ENCODE measurements around the gene GIT1. TPM values are rescaled to one million over a fixed set of nuclear protein-coding genes. Genes with fewer than 3 reads are reported as not detected.

The GIT1 gene
- total and polyA plus RNA-seq, 3 donors from 2014 or later: 156 to 220 (median 169) TPM

- Histone ChIP-seq H3K4me3 (no peak overlapping the region), H3K27ac (no peak overlapping the region), H3K9me3 (no peaks in the 10 kb centered on the region), H3K27me3 (no peaks in the 10 kb centered on the region), H3K36me3 (ENCODE audit: low read depth, missing control alignments) (no peaks in the 10 kb centered on the region), H3K4me1 (peaks cover 6% of the 10 kb centered on the region)
- DNase-seq: no peak
- TF ChIP-seq CTCF (IDR thresholded peaks at IDR 0.05) (no peak), POLR2A (IDR thresholded peaks at IDR 0.05) (no peak)
- 87 to 89% methylated on average over 1 of the region's 1 CpG for WGBS, 2 donors
- intact Hi-C loops (cut with DNase I; ENCODE audit: low total_unique reads): no loop called here
These were observed 32.2 kb downstream of the GIT1 start for GRCh38 chr17:29557085-29557738.

GRCh38 chr17:29555840-29556239, 33.6 kb downstream of the GIT1 start:
- TF ChIP-seq CTCF (IDR thresholded peaks at IDR 0.05) (no peak), POLR2A (IDR thresholded peaks at IDR 0.05) (no peak)
- Histone ChIP-seq H3K27me3 (no peaks in the 10 kb centered on the region), H3K27ac (no peak overlapping the region), H3K36me3 (ENCODE audit: low read depth, missing control alignments) (no peaks in the 10 kb centered on the region), H3K4me3 (no peak overlapping the region), H3K4me1 (no peaks in the 10 kb centered on the region), H3K9me3 (no peaks in the 10 kb centered on the region)
- intact Hi-C loops (cut with DNase I; ENCODE audit: low total_unique reads): no loop called here
- no peak for DNase-seq
- WGBS, 2 donors: 64 to 86% methylated on average over 3 of the region's 3 CpGs

DNA sequence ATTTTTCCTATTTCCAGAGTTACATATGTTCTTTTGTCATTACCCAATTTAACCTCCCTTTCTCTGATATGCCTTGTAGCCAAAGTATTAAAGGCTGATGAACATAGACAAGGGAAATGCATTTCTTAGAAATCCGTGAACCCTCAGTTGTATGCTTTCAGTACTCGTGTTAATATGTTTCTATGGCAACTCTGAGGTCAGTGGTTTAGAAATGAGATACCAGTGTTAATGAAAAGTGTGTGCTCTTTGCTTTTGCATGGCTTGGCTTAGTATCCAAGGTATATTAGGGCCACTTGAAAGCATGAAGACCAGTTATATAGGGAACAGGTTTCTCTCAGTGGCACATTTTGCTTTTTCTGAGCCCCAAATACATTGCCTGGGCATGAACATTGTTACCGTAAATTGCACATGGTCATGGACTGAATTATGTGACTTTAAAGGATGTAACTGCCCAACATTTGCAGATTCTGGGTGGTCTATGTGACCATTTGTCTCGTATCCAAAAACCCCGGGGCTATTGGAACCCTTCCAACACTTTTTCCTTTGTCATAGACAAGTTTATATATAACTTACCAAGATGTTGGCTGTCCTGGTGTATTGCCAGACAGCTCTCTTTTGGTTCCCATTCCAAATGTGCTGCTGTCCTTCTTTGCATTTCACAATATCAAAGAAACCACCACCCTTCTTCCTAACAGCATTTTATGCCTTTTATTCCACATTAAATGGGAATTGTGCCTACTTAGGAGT, 40.1 kb downstream of the GIT1 start:
- intact Hi-C loops (cut with DNase I; ENCODE audit: low total_unique reads): no loop called here
- Histone ChIP-seq H3K27me3 (no peaks in the 10 kb centered on the region), H3K9me3 (no peaks in the 10 kb centered on the region), H3K36me3 (ENCODE audit: low read depth, missing control alignments) (no peaks in the 10 kb centered on the region), H3K4me1 (no peaks in the 10 kb centered on the region), H3K27ac (no peak overlapping the region), H3K4me3 (no peak overlapping the region)
- TF ChIP-seq CTCF (IDR thresholded peaks at IDR 0.05) (no peak), POLR2A (IDR thresholded peaks at IDR 0.05) (no peak)
- WGBS, 2 donors: 46 to 52% methylated on average over 5 of the region's 5 CpGs
- DNase-seq: no peak

GRCh38 chr17:29546830-29547229, 42.6 kb downstream of the GIT1 start:
- TF ChIP-seq CTCF (IDR thresholded peaks at IDR 0.05) (no peak), POLR2A (IDR thresholded peaks at IDR 0.05) (no peak)
- intact Hi-C loops (cut with DNase I; ENCODE audit: low total_unique reads): no loop called here
- DNase-seq: no peak
- Histone ChIP-seq H3K4me1 (no peaks in the 10 kb centered on the region), H3K4me3 (no peak overlapping the region), H3K9me3 (no peaks in the 10 kb centered on the region), H3K27me3 (no peaks in the 10 kb centered on the region), H3K36me3 (ENCODE audit: low read depth, missing control alignments) (no peaks in the 10 kb centered on the region), H3K27ac (no peak overlapping the region)
- 97% methylated on average over 1 of the region's 1 CpG for WGBS, 2 donors

Data from testis (tissue), 3 donors.